IMR-90 (cell line): ENCODE measurements around the gene WHRN. TPM values are rescaled to one million over a fixed set of nuclear protein-coding genes. Genes with fewer than 3 reads are reported as not detected.

ENCODE experiments used
- ATAC-seq: fragments of 200-7000 bp; cut with Tn5 transposase; 2 replicates; pipeline ENCODE4 v1.9.1; 2020; ENCODE audit warnings: low read depth, mild to moderate bottlenecking, moderate library complexity
- BruUV-seq: library from RNA; stranded (reverse); fragments of 400-500 nt; replicated peaks from 2 replicates; lab custom pipeline; 2021; lab: Mats Ljungman, UMichigan
- CTCF ChIA-PET: fragments of 300-600 bp; formaldehyde crosslinking; extraction: SDS; loops from one replicate; lab custom pipeline; 2021; ENCODE audit warnings: antibody characterized with exemption; lab: Yijun Ruan, JAX
- POLR2A ChIA-PET: fragments of 300-600 bp; sonication (Branson Sonifier 250); formaldehyde crosslinking; loops from one replicate; lab custom pipeline; 2022; ENCODE audit warnings: antibody characterized with exemption; ENCODE audit not compliant: unreplicated experiment; lab: Charles Lee
- DNase-seq: peaks from one replicate; pipeline ENCODE4 v3.0.0; 2013
- H2AFZ ChIP-seq: replicated peaks from 2 replicates; pipeline ENCODE3; 2013; ENCODE audit warnings: low read length, mild to moderate bottlenecking; ENCODE audit not compliant: poor library complexity
- H2AK5ac ChIP-seq: 2 replicates; pipeline ENCODE4 v1.6.1; 2013; ENCODE audit warnings: low read depth, low read length, inconsistent platforms
- H2AK9ac ChIP-seq: replicated peaks from 2 replicates; pipeline ENCODE3; 2013; ENCODE audit warnings: mild to moderate bottlenecking, low read depth, low read length, moderate library complexity; ENCODE audit not compliant: poor library complexity
- H2BK120ac ChIP-seq: 2 replicates; pipeline ENCODE4 v1.6.1; 2013; ENCODE audit warnings: low read depth, low read length, inconsistent platforms
- H2BK15ac ChIP-seq: 3 replicates; pipeline ENCODE4 v1.6.1; 2013; ENCODE audit warnings: low read depth, low read length, inconsistent platforms
- H2BK20ac ChIP-seq: 2 replicates; pipeline ENCODE4 v1.6.1; 2013; ENCODE audit warnings: low read depth, mild to moderate bottlenecking, inconsistent platforms, low read length, moderate library complexity
- H2BK5ac ChIP-seq: 2 replicates; pipeline ENCODE4 v1.6.1; 2013; ENCODE audit warnings: mild to moderate bottlenecking, low read depth, low read length, inconsistent platforms; ENCODE audit not compliant: poor library complexity, severe bottlenecking
- H3K14ac ChIP-seq: replicated peaks from 2 replicates; pipeline ENCODE4 v1.6.1; 2013; ENCODE audit warnings: low read depth, low read length, inconsistent platforms
- H3K18ac ChIP-seq: 2 replicates; pipeline ENCODE4 v1.6.1; 2013; ENCODE audit warnings: low read depth, low read length, control low read depth
- H3K23ac ChIP-seq: 2 replicates; pipeline ENCODE4 v1.6.1; 2013; ENCODE audit warnings: low read depth, low read length, inconsistent platforms
- H3K27ac ChIP-seq: 2 replicates; pipeline ENCODE4 v1.5.1; 2013; ENCODE audit warnings: mild to moderate bottlenecking, control low read depth, low read length; ENCODE audit not compliant: insufficient read depth
- H3K27me3 ChIP-seq: 2 replicates; pipeline ENCODE4 v1.6.1; 2013; ENCODE audit warnings: low read length; ENCODE audit not compliant: control insufficient read depth, insufficient read depth
- H3K36me3 ChIP-seq: 2 replicates; pipeline ENCODE4 v1.6.1; 2013; ENCODE audit warnings: low read length, mixed read lengths; ENCODE audit not compliant: control insufficient read depth, insufficient read depth
- H3K4ac ChIP-seq: 2 replicates; pipeline ENCODE4 v1.6.1; 2013; ENCODE audit warnings: low read depth, low read length, inconsistent platforms
- H3K4me1 ChIP-seq: 2 replicates; pipeline ENCODE4 v1.6.1; 2013; ENCODE audit warnings: low read length, mixed read lengths; ENCODE audit not compliant: control insufficient read depth, insufficient read depth
- H3K4me2 ChIP-seq: 2 replicates; pipeline ENCODE4 v1.6.1; 2013; ENCODE audit warnings: low read depth, mild to moderate bottlenecking, control low read depth, low read length, moderate library complexity
- H3K4me3 ChIP-seq: 2 replicates; pipeline ENCODE4 v1.5.1; 2013; ENCODE audit warnings: low read depth, mild to moderate bottlenecking, control low read depth, low read length, moderate library complexity; ENCODE audit not compliant: insufficient read depth
- H3K56ac ChIP-seq: 2 replicates; pipeline ENCODE4 v1.6.1; 2013; ENCODE audit warnings: low read length, inconsistent platforms; ENCODE audit not compliant: insufficient read depth; ENCODE audit errors: extremely low read depth
- H3K79me1 ChIP-seq, 2 experiments: 2 replicates each; pipeline ENCODE4 v1.6.1; 2013; ENCODE audit warnings: low read length in 2 of 2, inconsistent platforms in 1 of 2, low read depth in 1 of 2
- H3K9ac ChIP-seq: 2 replicates; pipeline ENCODE4 v1.6.1; 2013; ENCODE audit warnings: low read depth, low read length, control low read depth
- H3K9me1 ChIP-seq: 2 replicates; pipeline ENCODE4 v1.6.1; 2013; ENCODE audit warnings: low read length, inconsistent platforms; ENCODE audit not compliant: insufficient read depth
- H3K9me3 ChIP-seq: 2 replicates; pipeline ENCODE4 v1.6.1; 2013; ENCODE audit warnings: low read length; ENCODE audit not compliant: control insufficient read depth, insufficient read depth
- H4K20me1 ChIP-seq: 2 replicates; pipeline ENCODE4 v1.6.1; 2013; ENCODE audit warnings: low read length, inconsistent platforms; ENCODE audit not compliant: insufficient read depth
- H4K5ac ChIP-seq: 2 replicates; pipeline ENCODE4 v1.6.1; 2013; ENCODE audit warnings: mild to moderate bottlenecking, low read depth, low read length, control low read depth
- H4K8ac ChIP-seq, 2 experiments: 2 replicates each; pipeline ENCODE4 v1.6.1; 2013; ENCODE audit warnings: low read depth in 2 of 2, low read length in 2 of 2, control low read depth in 1 of 2, inconsistent platforms in 1 of 2
- H4K91ac ChIP-seq: 2 replicates; pipeline ENCODE4 v1.6.1; 2013; ENCODE audit warnings: low read depth, low read length, inconsistent platforms; ENCODE audit not compliant: insufficient read depth
- BHLHE40 ChIP-seq: fragments of 150-350 bp; IDR thresholded peaks from 2 replicates; pipeline ENCODE4 v1.6.1; 2016; ENCODE audit warnings: mild to moderate bottlenecking, low read depth, low read length
- CEBPB ChIP-seq: IDR thresholded peaks from 2 replicates; pipeline ENCODE4 v1.6.1; 2012; ENCODE audit warnings: low read depth, low read length, improper control_type of control experiment
- CHD1 ChIP-seq: IDR thresholded peaks from 2 replicates; pipeline ENCODE4 v1.6.1; 2012; ENCODE audit warnings: low read depth, low read length, improper control_type of control experiment
- CTCF ChIP-seq: conservative IDR thresholded peaks from 2 replicates; pipeline ENCODE4 v1.5.1; 2012; ENCODE audit warnings: mild to moderate bottlenecking, low read depth, low read length, improper control_type of control experiment
- MXI1 ChIP-seq: IDR thresholded peaks from 2 replicates; pipeline ENCODE4 v1.6.1; 2012; ENCODE audit warnings: low read depth, mild to moderate bottlenecking, low read length, moderate library complexity, borderline replicate concordance
- NFE2L2 ChIP-seq: fragments of 150-350 bp; IDR thresholded peaks from 2 replicates; pipeline ENCODE4 v1.6.1; 2016; ENCODE audit warnings: low read depth, mild to moderate bottlenecking, low read length
- POLR2A ChIP-seq: IDR thresholded peaks from 2 replicates; pipeline ENCODE4 v1.6.1; 2012; ENCODE audit warnings: mild to moderate bottlenecking, low read depth, low read length
- RAD21 ChIP-seq: IDR thresholded peaks from 2 replicates; pipeline ENCODE4 v1.6.1; 2012; ENCODE audit warnings: low read length, improper control_type of control experiment
- RCOR1 ChIP-seq: IDR thresholded peaks from 2 replicates; pipeline ENCODE4 v1.6.1; 2012; ENCODE audit warnings: mild to moderate bottlenecking, low read length, improper control_type of control experiment; ENCODE audit not compliant: insufficient replicate concordance
- SMC3 ChIP-seq: fragments of 150-350 bp; IDR thresholded peaks from 2 replicates; pipeline ENCODE4 v1.6.1; 2016; ENCODE audit warnings: low read depth, mild to moderate bottlenecking, antibody characterized with exemption, low read length, moderate library complexity
- WGBS, 2 experiments: methylation state at CpG; one replicate each; pipeline versions ENCODE4 v1.1.5 to v1.1.7; 2013; ENCODE audit warnings: missing lambda C conversion rate in 2 of 2; ENCODE audit not compliant: insufficient read length in 1 of 2; ENCODE audit errors: extremely low coverage in 2 of 2; 5-methylcytosine and 5-hydroxymethylcytosine counted together
- dilution Hi-C: fragments of 300-500 bp; cut with HindIII; formaldehyde crosslinking; loops from one replicate; pipeline ENCODE4 v1.14.3; 2018; ENCODE audit warnings: low sequenced_read_pairs; ENCODE audit not compliant: unreplicated experiment
- in situ Hi-C: fragments of 300-500 bp; cut with MboI; formaldehyde crosslinking; loops from 3 replicates; pipeline ENCODE4 v1.14.3; 2019; ENCODE audit warnings: low sequenced_read_pairs, inconsistent platforms, mixed read lengths
- intact Hi-C: fragments of 100-400 bp; cut with micrococcal nuclease; formaldehyde crosslinking; loops from 2 replicates; pipeline ENCODE4 v1.10.0; 2022
- polyA plus RNA-seq, 3 experiments: library from polyadenylated mRNA; depleted of rRNA; stranded (reverse); fragments of >200 nt; gene quantifications; 2 replicates each; pipeline ENCODE4 v1.2.3, GENCODE V29; 2012; ENCODE audit warnings: low replicate concordance in 1 of 3
- total RNA-seq: library from RNA; depleted of rRNA; stranded (reverse); fragments of >200 nt; gene quantifications from 2 replicates; pipeline ENCODE4 v1.2.3, GENCODE V29; 2012

WHRN gene
- total and polyA plus RNA-seq, 2 of the 4 experiments (the other 2 are of a cell fraction), result 0.18 to 2.6 TPM

GRCh38 chr9:114452219-114453165 lies 52.8 kb downstream of the WHRN start (continued):
- no peak for TF ChIP-seq CEBPB
- no peak for TF ChIP-seq POLR2A

GRCh38 chr9:114451707-114452031 lies 53.6 kb downstream of the WHRN start:
- dilution Hi-C loops, result no loop called here
- BruUV-seq, result no TSS peak

More at GRCh38 chr9:114451707-114452031, 53.6 kb downstream of the WHRN start:
- no peaks in the 10 kb centered on the region for H3K9me3 ChIP-seq
- no peak for TF ChIP-seq NFE2L2
- TF ChIP-seq SMC3, result no peak
- no peak for TF ChIP-seq RCOR1
- no peak for TF ChIP-seq CEBPB
- no peak for TF ChIP-seq MXI1
- TF ChIP-seq RAD21, result no peak
- TF ChIP-seq BHLHE40, result no peak
- TF ChIP-seq CHD1, result no peak
- no peak for TF ChIP-seq CTCF
- peaks cover under 1% of the 10 kb centered on the region; the same call in 1 of the 2 replicates for H3K4me1 ChIP-seq
- no peak overlapping the region for H3K18ac ChIP-seq
- no peaks in the 10 kb centered on the region; a peak in 1 of 4 replicates for H3K79me1 ChIP-seq
- peaks cover 8% of the 10 kb centered on the region; the same call in 1 of the 2 replicates for H3K27me3 ChIP-seq
- in situ Hi-C loops, result no loop called here
- no peak overlapping the region for H3K23ac ChIP-seq
- no peak overlapping the region for H3K27ac ChIP-seq
- H3K14ac ChIP-seq, result no peak overlapping the region
- H2BK20ac ChIP-seq, result no peak overlapping the region
- no peak overlapping the region for H2AK5ac ChIP-seq
- no peak overlapping the region for H2AK9ac ChIP-seq
- H4K91ac ChIP-seq, result no peak overlapping the region
- ATAC-seq (no peak), DNase-seq (no peak)
- no peak overlapping the region for H2BK120ac ChIP-seq
- no peaks in the 10 kb centered on the region for H3K36me3 ChIP-seq
- H3K56ac ChIP-seq, result no peak overlapping the region
- POLR2A ChIA-PET, result no interaction called here
- no peak overlapping the region for H2BK15ac ChIP-seq
- no peak overlapping the region for H2AFZ ChIP-seq
- H4K20me1 ChIP-seq, result no peaks in the 10 kb centered on the region
- intact Hi-C loops, result no loop called here
- CTCF ChIA-PET, result no interaction called here
- no peak overlapping the region for H3K4ac ChIP-seq
- H3K9me1 ChIP-seq, result peaks cover 3% of the 10 kb centered on the region; the same call in 1 of the 2 replicates
- H4K8ac ChIP-seq, result no peak overlapping the region
- WGBS, 2 experiments, result no CpG with 5 or more reads among the region's 1 CpG
- no peak overlapping the region for H2BK5ac ChIP-seq
- H3K9ac ChIP-seq, result no peak overlapping the region
- no peak overlapping the region for H3K4me3 ChIP-seq
- H3K4me2 ChIP-seq, result no peak overlapping the region
- no peak overlapping the region for H4K5ac ChIP-seq
